ENCODE results near the gene GART. TPM values are rescaled to one million over a fixed set of nuclear protein-coding genes. Genes with fewer than 3 reads are reported as not detected.

The GART gene
- total and polyA plus RNA-seq, 10 of the 15 experiments (the other 5 are each of a cell fraction or from before 2014, with no cell fraction given), result 44.7 to 178 (median 106) TPM

DNA sequence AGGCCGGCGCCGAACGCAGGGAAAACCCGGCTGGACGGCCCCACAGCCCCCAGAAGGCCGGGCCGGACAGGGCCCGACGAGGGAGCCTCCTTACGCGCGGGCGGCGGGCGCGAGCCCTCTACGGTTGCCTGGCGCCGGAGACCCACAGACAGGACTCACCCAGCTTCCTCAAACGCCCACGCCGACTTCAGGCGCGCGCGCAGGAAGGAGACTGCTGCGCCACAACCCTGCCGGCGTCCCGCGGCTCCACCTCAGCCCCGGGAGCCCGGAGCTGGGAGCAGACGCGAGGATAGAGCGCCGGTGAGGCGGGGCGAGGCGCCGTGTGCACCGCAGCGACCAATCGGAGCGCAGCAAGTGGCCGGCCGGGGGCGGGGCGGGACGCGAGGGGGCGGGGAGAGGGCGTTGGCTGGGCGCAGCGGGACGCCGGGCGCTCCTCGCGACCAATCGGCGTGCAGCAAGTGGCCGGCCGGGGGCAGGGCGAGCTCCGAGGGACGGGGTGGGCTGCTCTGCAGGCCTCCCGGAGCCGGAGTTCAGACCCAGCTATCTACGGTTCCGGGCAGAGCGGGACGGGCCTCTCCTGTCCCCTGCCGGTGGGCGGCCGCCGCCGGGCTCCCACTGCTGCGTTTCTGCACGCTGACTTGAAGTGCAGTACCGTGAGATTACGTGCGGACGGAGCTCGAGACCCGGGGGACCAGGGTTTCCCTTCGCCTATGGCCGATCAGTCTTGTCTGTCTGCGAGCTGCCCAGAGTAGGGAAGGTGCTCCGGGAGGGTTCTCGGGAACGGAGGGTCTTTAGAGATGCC is 62.0 kb downstream of the GART start, which contains the start of gene TMEM50B (continued):
- TF ChIP-seq, protein P1, sequence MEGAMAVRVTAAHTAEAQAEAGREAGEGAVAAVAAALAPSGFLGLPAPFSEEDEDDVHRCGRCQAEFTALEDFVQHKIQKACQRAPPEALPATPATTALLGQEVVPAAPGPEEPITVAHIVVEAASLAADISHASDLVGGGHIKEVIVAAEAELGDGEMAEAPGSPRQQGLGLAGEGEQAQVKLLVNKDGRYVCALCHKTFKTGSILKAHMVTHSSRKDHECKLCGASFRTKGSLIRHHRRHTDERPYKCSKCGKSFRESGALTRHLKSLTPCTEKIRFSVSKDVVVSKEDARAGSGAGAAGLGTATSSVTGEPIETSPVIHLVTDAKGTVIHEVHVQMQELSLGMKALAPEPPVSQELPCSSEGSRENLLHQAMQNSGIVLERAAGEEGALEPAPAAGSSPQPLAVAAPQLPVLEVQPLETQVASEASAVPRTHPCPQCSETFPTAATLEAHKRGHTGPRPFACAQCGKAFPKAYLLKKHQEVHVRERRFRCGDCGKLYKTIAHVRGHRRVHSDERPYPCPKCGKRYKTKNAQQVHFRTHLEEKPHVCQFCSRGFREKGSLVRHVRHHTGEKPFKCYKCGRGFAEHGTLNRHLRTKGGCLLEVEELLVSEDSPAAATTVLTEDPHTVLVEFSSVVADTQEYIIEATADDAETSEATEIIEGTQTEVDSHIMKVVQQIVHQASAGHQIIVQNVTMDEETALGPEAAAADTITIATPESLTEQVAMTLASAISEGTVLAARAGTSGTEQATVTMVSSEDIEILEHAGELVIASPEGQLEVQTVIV (IDR thresholded peaks at IDR 0.05; ENCODE audit: borderline replicate concordance, partially characterized antibody), result no peak
- TF ChIP-seq, protein P2, sequence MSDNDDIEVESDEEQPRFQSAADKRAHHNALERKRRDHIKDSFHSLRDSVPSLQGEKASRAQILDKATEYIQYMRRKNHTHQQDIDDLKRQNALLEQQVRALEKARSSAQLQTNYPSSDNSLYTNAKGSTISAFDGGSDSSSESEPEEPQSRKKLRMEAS (IDR thresholded peaks at IDR 0.05; ENCODE audit: low read depth, low read length), result no peak
- TF ChIP-seq, protein P3, sequence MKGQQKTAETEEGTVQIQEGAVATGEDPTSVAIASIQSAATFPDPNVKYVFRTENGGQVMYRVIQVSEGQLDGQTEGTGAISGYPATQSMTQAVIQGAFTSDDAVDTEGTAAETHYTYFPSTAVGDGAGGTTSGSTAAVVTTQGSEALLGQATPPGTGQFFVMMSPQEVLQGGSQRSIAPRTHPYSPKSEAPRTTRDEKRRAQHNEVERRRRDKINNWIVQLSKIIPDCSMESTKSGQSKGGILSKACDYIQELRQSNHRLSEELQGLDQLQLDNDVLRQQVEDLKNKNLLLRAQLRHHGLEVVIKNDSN (IDR thresholded peaks at IDR 0.05; ENCODE audit: borderline replicate concordance, extremely low read length, insufficient read depth, low read depth, low read length), result peak; percentile 5
- TF ChIP-seq NR2C1 (IDR thresholded peaks at IDR 0.05) (no peak), MTA2 (IDR thresholded peaks at IDR 0.05; ENCODE audit: low read depth) (no peak), BHLHE40 (IDR thresholded peaks at IDR 0.05; ENCODE audit: borderline replicate concordance in 1 of 2, low read depth in 2 of 2, low read length in 1 of 2) (peak in 1 of 2 experiments; percentile 42; a peak in 2 of 4 replicates), SMC3 (IDR thresholded peaks at IDR 0.05; ENCODE audit: borderline replicate concordance, low read length) (no peak), SUPT20H (IDR thresholded peaks at IDR 0.05; ENCODE audit: borderline replicate concordance, control insufficient read depth, low read depth, low read length) (no peak), MXI1 (IDR thresholded peaks at IDR 0.05; ENCODE audit: low read depth, low read length) (0 out of 2 replicates have a peak, but pooled peaks have one; percentile 40), POLR2AphosphoS2 (IDR thresholded peaks at IDR 0.05; ENCODE audit: low read depth, low read length) (no peak), STAT3 (IDR thresholded peaks at IDR 0.05; ENCODE audit: low read depth, low read length) (no peak), YBX1 (IDR thresholded peaks at IDR 0.05) (no peak), NFXL1 (IDR thresholded peaks at IDR 0.05; ENCODE audit: borderline replicate concordance) (no peak), ZNF207 (IDR thresholded peaks at IDR 0.05; ENCODE audit: borderline replicate concordance) (peak; percentile 51), MYC (IDR thresholded peaks at IDR 0.05; ENCODE audit: insufficient read depth, insufficient read length, insufficient replicate concordance, low read length, severe bottlenecking) (no peak), IRF4 (IDR thresholded peaks at IDR 0.05; ENCODE audit: low read depth, low read length) (no peak)
- TF ChIP-seq, protein P4, sequence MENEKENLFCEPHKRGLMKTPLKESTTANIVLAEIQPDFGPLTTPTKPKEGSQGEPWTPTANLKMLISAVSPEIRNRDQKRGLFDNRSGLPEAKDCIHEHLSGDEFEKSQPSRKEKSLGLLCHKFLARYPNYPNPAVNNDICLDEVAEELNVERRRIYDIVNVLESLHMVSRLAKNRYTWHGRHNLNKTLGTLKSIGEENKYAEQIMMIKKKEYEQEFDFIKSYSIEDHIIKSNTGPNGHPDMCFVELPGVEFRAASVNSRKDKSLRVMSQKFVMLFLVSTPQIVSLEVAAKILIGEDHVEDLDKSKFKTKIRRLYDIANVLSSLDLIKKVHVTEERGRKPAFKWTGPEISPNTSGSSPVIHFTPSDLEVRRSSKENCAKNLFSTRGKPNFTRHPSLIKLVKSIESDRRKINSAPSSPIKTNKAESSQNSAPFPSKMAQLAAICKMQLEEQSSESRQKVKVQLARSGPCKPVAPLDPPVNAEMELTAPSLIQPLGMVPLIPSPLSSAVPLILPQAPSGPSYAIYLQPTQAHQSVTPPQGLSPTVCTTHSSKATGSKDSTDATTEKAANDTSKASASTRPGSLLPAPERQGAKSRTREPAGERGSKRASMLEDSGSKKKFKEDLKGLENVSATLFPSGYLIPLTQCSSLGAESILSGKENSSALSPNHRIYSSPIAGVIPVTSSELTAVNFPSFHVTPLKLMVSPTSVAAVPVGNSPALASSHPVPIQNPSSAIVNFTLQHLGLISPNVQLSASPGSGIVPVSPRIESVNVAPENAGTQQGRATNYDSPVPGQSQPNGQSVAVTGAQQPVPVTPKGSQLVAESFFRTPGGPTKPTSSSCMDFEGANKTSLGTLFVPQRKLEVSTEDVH (IDR thresholded peaks at IDR 0.05; ENCODE audit: low read depth, partially characterized antibody), result no peak
- TF ChIP-seq, protein P5, sequence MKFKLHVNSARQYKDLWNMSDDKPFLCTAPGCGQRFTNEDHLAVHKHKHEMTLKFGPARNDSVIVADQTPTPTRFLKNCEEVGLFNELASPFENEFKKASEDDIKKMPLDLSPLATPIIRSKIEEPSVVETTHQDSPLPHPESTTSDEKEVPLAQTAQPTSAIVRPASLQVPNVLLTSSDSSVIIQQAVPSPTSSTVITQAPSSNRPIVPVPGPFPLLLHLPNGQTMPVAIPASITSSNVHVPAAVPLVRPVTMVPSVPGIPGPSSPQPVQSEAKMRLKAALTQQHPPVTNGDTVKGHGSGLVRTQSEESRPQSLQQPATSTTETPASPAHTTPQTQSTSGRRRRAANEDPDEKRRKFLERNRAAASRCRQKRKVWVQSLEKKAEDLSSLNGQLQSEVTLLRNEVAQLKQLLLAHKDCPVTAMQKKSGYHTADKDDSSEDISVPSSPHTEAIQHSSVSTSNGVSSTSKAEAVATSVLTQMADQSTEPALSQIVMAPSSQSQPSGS (IDR thresholded peaks at IDR 0.05; ENCODE audit: low read length), result no peak
- TF ChIP-seq, protein P6, sequence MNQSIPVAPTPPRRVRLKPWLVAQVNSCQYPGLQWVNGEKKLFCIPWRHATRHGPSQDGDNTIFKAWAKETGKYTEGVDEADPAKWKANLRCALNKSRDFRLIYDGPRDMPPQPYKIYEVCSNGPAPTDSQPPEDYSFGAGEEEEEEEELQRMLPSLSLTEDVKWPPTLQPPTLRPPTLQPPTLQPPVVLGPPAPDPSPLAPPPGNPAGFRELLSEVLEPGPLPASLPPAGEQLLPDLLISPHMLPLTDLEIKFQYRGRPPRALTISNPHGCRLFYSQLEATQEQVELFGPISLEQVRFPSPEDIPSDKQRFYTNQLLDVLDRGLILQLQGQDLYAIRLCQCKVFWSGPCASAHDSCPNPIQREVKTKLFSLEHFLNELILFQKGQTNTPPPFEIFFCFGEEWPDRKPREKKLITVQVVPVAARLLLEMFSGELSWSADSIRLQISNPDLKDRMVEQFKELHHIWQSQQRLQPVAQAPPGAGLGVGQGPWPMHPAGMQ (IDR thresholded peaks at IDR 0.05; ENCODE audit: borderline replicate concordance), result no peak

All from GM12878 (cell line).